OCI-LY7 (cell line): ENCODE measurements around the gene MRPS11. TPM values are rescaled to one million over a fixed set of nuclear protein-coding genes. Genes with fewer than 3 reads are reported as not detected.
A peak's percentile ranks its signal among the peaks of the same experiment; 100 is the strongest.

Source experiments
- BruUV-seq: library from RNA; stranded (reverse); fragments of 400-500 nt; replicated peaks from 2 replicates; lab custom pipeline; 2021; lab: Mats Ljungman, UMichigan
- CTCF ChIA-PET: fragments of 300-600 bp; sonication (Branson Sonifier 250); formaldehyde crosslinking; loops from one replicate; lab custom pipeline; 2022; ENCODE audit warnings: antibody characterized with exemption; ENCODE audit not compliant: unreplicated experiment; lab: Charles Lee
- POLR2A ChIA-PET: fragments of 300-600 bp; sonication (Branson Sonifier 250); formaldehyde crosslinking; loops from one replicate; lab custom pipeline; 2022; ENCODE audit warnings: antibody characterized with exemption; lab: Charles Lee
- DNase-seq: peaks from one replicate; pipeline ENCODE4 v3.0.0-alpha.2; 2015; ENCODE audit warnings: low spot score
- H2AFZ ChIP-seq: fragments of 200-600 bp; sonication (generic), shearing (Covaris generic); 2 replicates; pipeline ENCODE4 v1.6.1; 2014; ENCODE audit warnings: mild to moderate bottlenecking, antibody characterized with exemption, low read length, moderate library complexity
- H3K27ac ChIP-seq: fragments of 200-600 bp; sonication (generic); 2 replicates; pipeline ENCODE4 v1.5.1; 2014; ENCODE audit warnings: mixed run types, low read depth, mild to moderate bottlenecking, moderate library complexity, low read length, inconsistent platforms; ENCODE audit not compliant: poor library complexity, severe bottlenecking
- H3K36me3 ChIP-seq: fragments of 200-600 bp; sonication (generic); 2 replicates; pipeline ENCODE4 v1.6.1; 2014; ENCODE audit warnings: mild to moderate bottlenecking, antibody characterized with exemption, low read length, moderate library complexity, mixed read lengths; ENCODE audit not compliant: insufficient read depth
- H3K4me1 ChIP-seq: fragments of 200-600 bp; sonication (generic); 2 replicates; pipeline ENCODE4 v1.5.1; 2014; ENCODE audit warnings: mild to moderate bottlenecking, low read length; ENCODE audit not compliant: insufficient read depth, poor library complexity, severe bottlenecking
- H3K4me2 ChIP-seq: fragments of 200-600 bp; sonication (generic); 2 replicates; pipeline ENCODE4 v1.6.1; 2014; ENCODE audit warnings: mild to moderate bottlenecking, low read length
- H3K4me3 ChIP-seq: fragments of 200-600 bp; sonication (generic); 2 replicates; pipeline ENCODE4 v1.5.1; 2014; ENCODE audit warnings: mild to moderate bottlenecking, low read depth, low read length; ENCODE audit not compliant: poor library complexity, severe bottlenecking
- H3K79me2 ChIP-seq: fragments of 200-600 bp; sonication (generic); 2 replicates; pipeline ENCODE4 v1.6.1; 2016; ENCODE audit warnings: low read depth, mild to moderate bottlenecking, low read length, moderate library complexity, mixed read lengths; ENCODE audit not compliant: insufficient read depth
- H3K9me2 ChIP-seq: fragments of 200-600 bp; sonication (generic); 2 replicates; pipeline ENCODE4 v1.6.1; 2016; ENCODE audit warnings: mild to moderate bottlenecking, low read length, mixed read lengths; ENCODE audit not compliant: insufficient read depth
- H3K9me3 ChIP-seq: fragments of 200-600 bp; sonication (generic); 2 replicates; pipeline ENCODE4 v1.6.1; 2014; ENCODE audit warnings: mild to moderate bottlenecking, mixed run types, low read length, mixed read lengths
- H4K20me1 ChIP-seq: fragments of 200-600 bp; sonication (generic); 2 replicates; pipeline ENCODE4 v1.6.1; 2014; ENCODE audit warnings: mild to moderate bottlenecking, antibody characterized with exemption, low read length, moderate library complexity, mixed read lengths; ENCODE audit not compliant: insufficient read depth
- EZH2phosphoT487 ChIP-seq: fragments of 200-600 bp; sonication (generic); IDR thresholded peaks from 2 replicates; pipeline ENCODE4 v1.6.1; 2018; ENCODE audit warnings: low read depth, borderline replicate concordance, mild to moderate bottlenecking, mixed run types, antibody characterized with exemption, low read length, moderate library complexity, mixed read lengths
- intact Hi-C: fragments of 100-400 bp; cut with micrococcal nuclease; formaldehyde crosslinking; loops from one replicate; pipeline ENCODE4 v1.10.0; 2022; ENCODE audit not compliant: unreplicated experiment
- total RNA-seq, 2 experiments: library from RNA; depleted of rRNA in 1 of 2; stranded (reverse); fragments of >200 nt in 1 of 2; shearing (Covaris generic) in 1 of 2; gene quantifications; 2 replicates each; pipeline ENCODE4 v1.2.3, GENCODE V29; 2014 to 2022
- TF ChIP-seq, protein P1 (sequence below): fragments of 200-600 bp; sonication (generic); conservative IDR thresholded peaks from 2 replicates; pipeline ENCODE4 v1.5.1; 2014; ENCODE audit warnings: mild to moderate bottlenecking, antibody characterized with exemption, low read length, moderate library complexity, mixed read lengths

The MRPS11 gene
- total RNA-seq, 2 experiments from 2014 or later = 61.6 to 84.0 TPM

DNA sequence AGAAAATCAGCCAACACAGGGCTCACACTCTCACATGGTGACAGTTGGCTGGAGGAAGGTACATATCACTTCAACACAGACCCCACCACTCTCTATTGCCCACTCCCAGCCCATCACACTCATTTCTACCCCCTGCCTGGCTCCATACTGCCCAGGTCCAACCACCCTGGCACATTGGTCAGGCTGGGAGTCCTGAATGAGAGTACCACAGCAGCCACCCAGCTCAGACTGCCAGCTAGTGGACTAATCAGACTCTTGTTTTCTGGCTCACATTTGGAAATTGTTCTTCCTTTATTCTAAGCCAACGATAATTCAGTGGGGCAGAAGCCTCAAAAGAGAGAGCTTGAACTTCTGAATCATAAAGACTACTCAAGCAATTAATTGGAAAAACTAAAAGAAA lies 20.3 kb upstream of the MRPS11 start:
- Histone ChIP-seq H4K20me1 (no peaks in the 10 kb centered on the region), H3K4me2 (no peak overlapping the region), H3K4me3 (no peak overlapping the region), H3K9me3 (peaks cover 15% of the 10 kb centered on the region), H2AFZ (no peak overlapping the region), H3K36me3 (no peaks in the 10 kb centered on the region; the same call in 1 of the 2 replicates), H3K79me2 (no peaks in the 10 kb centered on the region), H3K27ac (no peak overlapping the region), H3K4me1 (peaks cover 6% of the 10 kb centered on the region), H3K9me2 (no peaks in the 10 kb centered on the region)
- intact Hi-C loops = no loop called here
- BruUV-seq = no TSS peak
- peak; percentile 28 for DNase-seq
- CTCF ChIA-PET = interaction anchor here (1.5 kb wide), 1 partner anchor 46 kb away, joined by 5 read pairs; no protein-coding TSS in a partner anchor
- TF ChIP-seq EZH2phosphoT487 = no peak
- TF ChIP-seq, protein P1, sequence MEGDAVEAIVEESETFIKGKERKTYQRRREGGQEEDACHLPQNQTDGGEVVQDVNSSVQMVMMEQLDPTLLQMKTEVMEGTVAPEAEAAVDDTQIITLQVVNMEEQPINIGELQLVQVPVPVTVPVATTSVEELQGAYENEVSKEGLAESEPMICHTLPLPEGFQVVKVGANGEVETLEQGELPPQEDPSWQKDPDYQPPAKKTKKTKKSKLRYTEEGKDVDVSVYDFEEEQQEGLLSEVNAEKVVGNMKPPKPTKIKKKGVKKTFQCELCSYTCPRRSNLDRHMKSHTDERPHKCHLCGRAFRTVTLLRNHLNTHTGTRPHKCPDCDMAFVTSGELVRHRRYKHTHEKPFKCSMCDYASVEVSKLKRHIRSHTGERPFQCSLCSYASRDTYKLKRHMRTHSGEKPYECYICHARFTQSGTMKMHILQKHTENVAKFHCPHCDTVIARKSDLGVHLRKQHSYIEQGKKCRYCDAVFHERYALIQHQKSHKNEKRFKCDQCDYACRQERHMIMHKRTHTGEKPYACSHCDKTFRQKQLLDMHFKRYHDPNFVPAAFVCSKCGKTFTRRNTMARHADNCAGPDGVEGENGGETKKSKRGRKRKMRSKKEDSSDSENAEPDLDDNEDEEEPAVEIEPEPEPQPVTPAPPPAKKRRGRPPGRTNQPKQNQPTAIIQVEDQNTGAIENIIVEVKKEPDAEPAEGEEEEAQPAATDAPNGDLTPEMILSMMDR = peak; percentile 50
- POLR2A ChIA-PET = interaction anchor here (0.8 to 2.1 kb wide), 2 partner anchors 45 to 111 kb away, joined by 4 to 9 read pairs; no protein-coding TSS in a partner anchor

DNA sequence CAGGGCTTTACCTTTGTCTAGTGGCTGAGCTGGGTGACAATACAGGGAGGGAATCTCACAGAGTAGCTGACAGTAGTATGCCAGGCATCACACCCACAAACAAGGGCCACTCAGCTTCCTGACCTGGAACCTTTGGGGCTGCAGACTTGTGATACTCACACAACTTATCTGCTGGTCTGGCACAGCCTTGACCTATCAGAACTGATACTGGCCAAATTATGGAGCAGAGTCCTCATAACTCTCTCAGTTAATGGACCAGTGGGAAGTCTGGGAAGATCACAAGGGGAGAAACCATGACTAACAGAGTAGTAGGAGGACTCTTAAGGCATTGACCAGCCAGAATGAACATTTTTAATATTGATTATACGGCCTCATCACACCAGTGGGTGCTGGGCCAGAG lies 19.8 kb upstream of the MRPS11 start:
- Histone ChIP-seq H3K9me3 (peaks cover 15% of the 10 kb centered on the region), H3K9me2 (no peaks in the 10 kb centered on the region), H3K27ac (no peak overlapping the region), H4K20me1 (no peaks in the 10 kb centered on the region), H3K36me3 (no peaks in the 10 kb centered on the region; the same call in 1 of the 2 replicates), H3K4me2 (no peak overlapping the region), H2AFZ (no peak overlapping the region), H3K4me3 (no peak overlapping the region), H3K4me1 (peaks cover 6% of the 10 kb centered on the region), H3K79me2 (no peaks in the 10 kb centered on the region)
- CTCF ChIA-PET = interaction anchor here (1.5 to 4.1 kb wide), 3 partner anchors 46 to 202 kb away, joined by 3 to 26 read pairs (median 5); no protein-coding TSS in a partner anchor
- no peak for TF ChIP-seq EZH2phosphoT487
- TF ChIP-seq, protein P1 = no peak
- DNase-seq = no peak
- BruUV-seq = no TSS peak
- POLR2A ChIA-PET = interaction anchor here (0.8 to 2.1 kb wide), 3 partner anchors 46 to 111 kb away, joined by 3 to 9 read pairs (median 4); no protein-coding TSS in a partner anchor
- intact Hi-C loops = no loop called here

GRCh38 chr15:88448991-88449461 lies 18.5 kb upstream of the MRPS11 start:
- Histone ChIP-seq H4K20me1 (no peaks in the 10 kb centered on the region), H2AFZ (no peak overlapping the region), H3K36me3 (no peaks in the 10 kb centered on the region), H3K9me2 (no peaks in the 10 kb centered on the region), H3K4me2 (no peak overlapping the region), H3K4me1 (peaks cover 6% of the 10 kb centered on the region), H3K27ac (no peak overlapping the region), H3K4me3 (no peak overlapping the region), H3K9me3 (peaks cover 8% of the 10 kb centered on the region), H3K79me2 (no peaks in the 10 kb centered on the region)
- TF ChIP-seq EZH2phosphoT487 = no peak
- TF ChIP-seq, protein P1 = no peak
- intact Hi-C loops = no loop called here
- BruUV-seq = no TSS peak
- CTCF ChIA-PET = interaction anchor here (1.0 to 4.1 kb wide), 3 partner anchors 57 to 204 kb away, joined by 3 to 26 read pairs (median 4); no protein-coding TSS in a partner anchor
- no peak for DNase-seq
- POLR2A ChIA-PET = interaction anchor here (1.0 to 2.1 kb wide), 2 partner anchors 47 to 84 kb away, joined by 3 to 9 read pairs; no protein-coding TSS in a partner anchor
